ENCODE data around the gene THUMPD1. TPM values are rescaled to one million over a fixed set of nuclear protein-coding genes. Genes with fewer than 3 reads are reported as not detected.

THUMPD1 gene
- total and polyA plus RNA-seq, 10 of the 15 experiments (the other 5 are each of a cell fraction or from before 2014, with no cell fraction given) = 21.5 to 49.5 (median 36.9) TPM

DNA sequence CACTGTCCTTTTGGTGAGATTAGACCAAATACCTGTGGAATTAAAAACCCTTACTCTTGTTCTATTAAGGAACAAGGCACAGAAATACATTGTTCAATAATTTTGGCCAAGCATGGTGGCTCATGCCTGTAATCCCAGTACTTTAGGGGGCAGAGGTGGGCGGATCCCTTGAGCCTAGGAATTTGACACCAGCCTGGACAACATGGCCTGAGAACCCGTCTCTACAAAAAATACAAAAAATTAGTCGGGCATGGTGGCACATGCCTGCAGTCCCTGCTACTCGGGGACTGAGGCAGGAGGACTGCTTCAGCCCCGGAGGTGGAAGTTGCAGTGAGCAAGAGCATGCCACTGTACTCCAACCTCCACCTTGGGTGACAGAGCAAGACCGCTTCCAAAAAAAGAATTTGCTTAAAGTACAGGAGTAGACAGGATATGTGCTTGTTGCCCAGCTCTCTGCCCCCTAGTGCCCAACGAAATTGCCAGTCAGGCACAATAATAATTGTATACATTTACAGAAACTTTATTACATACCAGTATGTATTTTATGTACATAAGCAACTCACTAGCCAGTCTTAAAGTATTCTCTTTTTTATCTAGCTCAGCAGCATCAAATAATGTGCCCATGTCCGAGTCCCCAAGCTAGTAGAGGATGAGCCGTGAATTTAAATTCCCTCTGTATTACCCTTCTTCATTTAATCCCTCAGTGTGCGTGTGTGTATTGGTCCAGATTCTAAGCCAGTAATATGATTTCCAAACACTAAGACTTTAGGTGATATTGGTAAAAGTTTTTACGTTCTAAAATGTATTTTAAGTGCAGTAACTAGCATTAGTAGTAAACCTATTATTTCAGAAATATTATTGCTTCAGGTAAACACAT, 1.4 kb downstream of the THUMPD1 start (continued):
- TF ChIP-seq, protein P1, sequence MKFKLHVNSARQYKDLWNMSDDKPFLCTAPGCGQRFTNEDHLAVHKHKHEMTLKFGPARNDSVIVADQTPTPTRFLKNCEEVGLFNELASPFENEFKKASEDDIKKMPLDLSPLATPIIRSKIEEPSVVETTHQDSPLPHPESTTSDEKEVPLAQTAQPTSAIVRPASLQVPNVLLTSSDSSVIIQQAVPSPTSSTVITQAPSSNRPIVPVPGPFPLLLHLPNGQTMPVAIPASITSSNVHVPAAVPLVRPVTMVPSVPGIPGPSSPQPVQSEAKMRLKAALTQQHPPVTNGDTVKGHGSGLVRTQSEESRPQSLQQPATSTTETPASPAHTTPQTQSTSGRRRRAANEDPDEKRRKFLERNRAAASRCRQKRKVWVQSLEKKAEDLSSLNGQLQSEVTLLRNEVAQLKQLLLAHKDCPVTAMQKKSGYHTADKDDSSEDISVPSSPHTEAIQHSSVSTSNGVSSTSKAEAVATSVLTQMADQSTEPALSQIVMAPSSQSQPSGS (IDR thresholded peaks at IDR 0.05; ENCODE audit: low read length) = no peak
- TF ChIP-seq, protein P2, sequence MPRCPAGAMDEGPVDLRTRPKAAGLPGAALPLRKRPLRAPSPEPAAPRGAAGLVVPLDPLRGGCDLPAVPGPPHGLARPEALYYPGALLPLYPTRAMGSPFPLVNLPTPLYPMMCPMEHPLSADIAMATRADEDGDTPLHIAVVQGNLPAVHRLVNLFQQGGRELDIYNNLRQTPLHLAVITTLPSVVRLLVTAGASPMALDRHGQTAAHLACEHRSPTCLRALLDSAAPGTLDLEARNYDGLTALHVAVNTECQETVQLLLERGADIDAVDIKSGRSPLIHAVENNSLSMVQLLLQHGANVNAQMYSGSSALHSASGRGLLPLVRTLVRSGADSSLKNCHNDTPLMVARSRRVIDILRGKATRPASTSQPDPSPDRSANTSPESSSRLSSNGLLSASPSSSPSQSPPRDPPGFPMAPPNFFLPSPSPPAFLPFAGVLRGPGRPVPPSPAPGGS (IDR thresholded peaks at IDR 0.05; ENCODE audit: borderline replicate concordance, insufficient read depth, low read depth, low read length, poor library complexity, severe bottlenecking) = no peak
- TF ChIP-seq HDGF (IDR thresholded peaks at IDR 0.05) = no peak

DNA sequence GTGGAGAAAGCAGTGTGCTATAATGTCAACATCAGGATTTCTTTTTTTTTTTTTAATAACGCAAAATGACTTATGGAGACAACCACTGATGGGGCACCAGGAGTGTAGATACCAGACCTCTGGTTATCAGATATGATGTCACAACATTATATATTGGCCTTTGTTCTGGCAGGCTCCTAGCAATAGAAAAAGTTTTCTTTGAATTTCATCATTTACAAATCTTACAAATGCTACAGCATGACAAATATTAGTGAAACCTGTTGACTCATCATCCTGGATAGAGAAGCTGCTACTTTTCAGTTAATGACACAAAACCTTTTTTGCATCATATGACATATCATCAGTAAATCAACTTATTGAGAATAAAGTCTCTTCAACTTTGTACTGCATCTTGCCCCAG, 6.1 kb downstream of the THUMPD1 start:
- intact Hi-C loops (cut with micrococcal nuclease; ENCODE audit: unreplicated experiment) = no loop called here
- Histone ChIP-seq H3K9me3 (replicated peaks; ENCODE audit: control insufficient read depth, insufficient read depth, low read length) (no peaks in the 10 kb centered on the region), H3K4me1 (ENCODE audit: control insufficient read depth, insufficient read depth, low read length) (peaks cover 4% of the 10 kb centered on the region; the same call in 1 of the 2 replicates), H3K79me2 (ENCODE audit: control insufficient read depth, insufficient read depth, low read length) (peaks cover 18% of the 10 kb centered on the region), H3K4me3 (no peak overlapping the region), H3K36me3 (ENCODE audit: control insufficient read depth in 2 of 2, insufficient read depth in 2 of 2, low read length in 1 of 2) (peaks cover 0 to 34% of the 10 kb centered on the region in 2 experiments; a peak in 2 of 4 replicates), H2AFZ (ENCODE audit: control insufficient read depth, low read depth, low read length) (no peak overlapping the region), H3K9ac (ENCODE audit: control insufficient read depth, insufficient read depth, low read length) (no peak overlapping the region), H3K27ac (ENCODE audit: control insufficient read depth, insufficient read depth) (no peak overlapping the region), H4K20me1 (ENCODE audit: control insufficient read depth, insufficient read depth) (no peaks in the 10 kb centered on the region), H3K4me2 (ENCODE audit: control insufficient read depth, insufficient read depth) (no peak overlapping the region), H3K27me3 (replicated peaks in 1 of 2; ENCODE audit: control insufficient read depth in 2 of 2, insufficient read depth in 2 of 2, low read length in 1 of 2) (no peaks in the 10 kb centered on the region)
- CTCF ChIA-PET = no interaction called here
- FAIRE-seq (no peak), DNase-seq (ENCODE audit: low read depth, low spot score) (no peak), ATAC-seq (no peak)
- in situ Hi-C loops (cut with MboI) = no loop called here
- RAD21 ChIA-PET (ENCODE audit: unreplicated experiment) = no interaction called here
- WGBS (ENCODE audit: insufficient coverage, insufficient replicate concordance, low lambda C conversion rate, missing lambda C conversion rate) = 100% methylated on average over 1 of the region's 1 CpG
- TF ChIP-seq ASH2L (IDR thresholded peaks at IDR 0.05; ENCODE audit: borderline replicate concordance, low read depth) (no peak), SIX5 (IDR thresholded peaks at IDR 0.05; ENCODE audit: low read depth, low read length, severe bottlenecking) (no peak), TCF3 (IDR thresholded peaks at IDR 0.05; ENCODE audit: borderline replicate concordance, insufficient read depth, low read depth, low read length) (no peak), HDGF (IDR thresholded peaks at IDR 0.05) (no peak), POLR2A (IDR thresholded peaks at IDR 0.05; ENCODE audit: low read depth, low read length) (no peak), SMAD1 (IDR thresholded peaks at IDR 0.05; ENCODE audit: low read depth, partially characterized antibody) (no peak), CEBPB (IDR thresholded peaks at IDR 0.05; ENCODE audit: borderline replicate concordance in 1 of 2, low read depth in 2 of 2, low read length in 2 of 2) (no peak), NFXL1 (IDR thresholded peaks at IDR 0.05; ENCODE audit: borderline replicate concordance) (no peak), NBN (IDR thresholded peaks at IDR 0.05) (no peak), HCFC1 (IDR thresholded peaks at IDR 0.05; ENCODE audit: low read length) (no peak), ESRRA (IDR thresholded peaks at IDR 0.05; ENCODE audit: low read length) (no peak), IRF4 (IDR thresholded peaks at IDR 0.05; ENCODE audit: low read depth, low read length) (no peak), YBX1 (IDR thresholded peaks at IDR 0.05) (no peak), TAF1 (IDR thresholded peaks at IDR 0.05; ENCODE audit: borderline replicate concordance, low read depth, low read length) (no peak), MTA3 (IDR thresholded peaks at IDR 0.05; ENCODE audit: borderline replicate concordance, low read length) (no peak), LARP7 (IDR thresholded peaks at IDR 0.05) (no peak), CHD1 (IDR thresholded peaks at IDR 0.05; ENCODE audit: low read depth, low read length) (no peak)
- TF ChIP-seq, protein P3, sequence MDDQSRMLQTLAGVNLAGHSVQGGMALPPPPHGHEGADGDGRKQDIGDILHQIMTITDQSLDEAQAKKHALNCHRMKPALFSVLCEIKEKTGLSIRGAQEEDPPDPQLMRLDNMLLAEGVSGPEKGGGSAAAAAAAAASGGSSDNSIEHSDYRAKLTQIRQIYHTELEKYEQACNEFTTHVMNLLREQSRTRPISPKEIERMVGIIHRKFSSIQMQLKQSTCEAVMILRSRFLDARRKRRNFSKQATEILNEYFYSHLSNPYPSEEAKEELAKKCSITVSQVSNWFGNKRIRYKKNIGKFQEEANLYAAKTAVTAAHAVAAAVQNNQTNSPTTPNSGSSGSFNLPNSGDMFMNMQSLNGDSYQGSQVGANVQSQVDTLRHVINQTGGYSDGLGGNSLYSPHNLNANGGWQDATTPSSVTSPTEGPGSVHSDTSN (IDR thresholded peaks at IDR 0.05; ENCODE audit: insufficient replicate concordance, low read depth, low read length) = no peak
- SMC1A ChIA-PET (ENCODE audit: uncharacterized antibody, unreplicated experiment) = interaction anchor here (0.7 kb wide), 1 partner anchor 29 kb away, joined by 4 read pairs; no protein-coding TSS in a partner anchor
- POLR2A ChIA-PET = interaction anchor here (0.6 kb wide), 1 partner anchor 1273 kb away, joined by 4 read pairs; the partner anchor contains the start of gene MOSMO
- no TSS peak for BruUV-seq (replicated peaks)

Measured in GM12878 (cell line).